Lower leg skin (tissue), 4 donors: ENCODE data around the gene TMEM169. TPM values are rescaled to one million over a fixed set of nuclear protein-coding genes. Genes with fewer than 3 reads are reported as not detected.

ENCODE experiments used
- DNase-seq, 2 donors: peaks; one replicate each; pipeline ENCODE4 v3.0.0-alpha.2; 2019; ENCODE audit warnings: low spot score in 2 of 2
- H3K4me3 ChIP-seq: fragments of 200-600 bp; sonication (generic); 2 replicates; pipeline ENCODE4 v1.5.1; 2017; ENCODE audit warnings: mild to moderate bottlenecking, low read depth; ENCODE audit not compliant: poor library complexity, severe bottlenecking
- POLR2A ChIP-seq, 2 donors: fragments of 450-650 bp; IDR thresholded peaks; one replicate each; pipeline ENCODE4 v1.6.1; 2016 to 2017; ENCODE audit warnings: antibody characterized with exemption in 2 of 2, mild to moderate bottlenecking in 1 of 2, moderate library complexity in 1 of 2
- WGBS, 2 donors: methylation state at CpG; one replicate each; pipeline ENCODE4 v1.1.5; 2018; 5-methylcytosine and 5-hydroxymethylcytosine counted together
- intact Hi-C: fragments of 100-400 bp; cut with DNase I; formaldehyde crosslinking; loops from one replicate; pipeline ENCODE4 v1.15.0; 2023; ENCODE audit warnings: low total_unique reads
- total RNA-seq, 4 donors: library from RNA; depleted of rRNA; stranded (reverse); fragments of >200 nt; gene quantifications; one replicate each; pipeline ENCODE4 v1.1.0, GENCODE V29; 2016
- TF ChIP-seq, protein P1 (sequence below), 3 donors: fragments of 450-650 bp; IDR thresholded peaks; one replicate each; pipeline ENCODE4 v1.5.1; 2016; ENCODE audit warnings: antibody characterized with exemption in 3 of 3, mild to moderate bottlenecking in 3 of 3, moderate library complexity in 2 of 3

TMEM169 gene
- total RNA-seq, 4 donors from 2014 or later: 0.04 to 0.88 (median 0.36) TPM

DNA sequence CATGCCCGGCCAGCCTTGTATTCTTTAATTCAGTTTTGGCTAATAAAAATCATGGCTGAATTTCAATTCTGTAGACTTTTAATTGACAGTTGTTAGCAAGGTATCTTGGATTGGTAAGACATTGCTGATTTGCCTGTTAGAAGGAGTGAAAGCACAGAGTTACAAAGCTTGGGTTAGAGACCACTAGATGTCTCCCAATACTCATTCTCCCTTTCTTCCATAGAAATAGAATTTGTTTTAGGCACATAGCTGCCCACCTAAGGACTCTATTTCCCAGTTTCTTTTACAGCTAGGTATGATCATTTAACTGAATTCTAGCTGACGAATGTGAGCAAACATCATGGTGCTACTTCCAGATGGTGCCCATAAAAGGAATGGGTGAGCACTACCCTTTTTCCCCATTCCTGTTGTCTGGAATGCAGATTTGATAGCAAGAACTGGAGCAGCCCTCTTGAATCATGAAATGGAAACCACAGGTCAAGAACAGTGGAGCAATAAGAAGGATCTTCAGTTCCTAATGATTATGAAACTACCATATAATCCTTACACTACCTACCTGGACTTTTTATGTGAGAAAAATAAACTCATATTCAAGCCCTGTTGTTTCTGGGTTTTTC lies 17.6 kb upstream of the TMEM169 start:
- 93% methylated on average over 2 of the region's 2 CpGs for WGBS, 2 donors
- intact Hi-C loops: no loop called here
- no peak for DNase-seq
- no peak overlapping the region for H3K4me3 ChIP-seq
- TF ChIP-seq, protein P1, sequence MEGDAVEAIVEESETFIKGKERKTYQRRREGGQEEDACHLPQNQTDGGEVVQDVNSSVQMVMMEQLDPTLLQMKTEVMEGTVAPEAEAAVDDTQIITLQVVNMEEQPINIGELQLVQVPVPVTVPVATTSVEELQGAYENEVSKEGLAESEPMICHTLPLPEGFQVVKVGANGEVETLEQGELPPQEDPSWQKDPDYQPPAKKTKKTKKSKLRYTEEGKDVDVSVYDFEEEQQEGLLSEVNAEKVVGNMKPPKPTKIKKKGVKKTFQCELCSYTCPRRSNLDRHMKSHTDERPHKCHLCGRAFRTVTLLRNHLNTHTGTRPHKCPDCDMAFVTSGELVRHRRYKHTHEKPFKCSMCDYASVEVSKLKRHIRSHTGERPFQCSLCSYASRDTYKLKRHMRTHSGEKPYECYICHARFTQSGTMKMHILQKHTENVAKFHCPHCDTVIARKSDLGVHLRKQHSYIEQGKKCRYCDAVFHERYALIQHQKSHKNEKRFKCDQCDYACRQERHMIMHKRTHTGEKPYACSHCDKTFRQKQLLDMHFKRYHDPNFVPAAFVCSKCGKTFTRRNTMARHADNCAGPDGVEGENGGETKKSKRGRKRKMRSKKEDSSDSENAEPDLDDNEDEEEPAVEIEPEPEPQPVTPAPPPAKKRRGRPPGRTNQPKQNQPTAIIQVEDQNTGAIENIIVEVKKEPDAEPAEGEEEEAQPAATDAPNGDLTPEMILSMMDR (IDR thresholded peaks at IDR 0.05): no peak

DNA sequence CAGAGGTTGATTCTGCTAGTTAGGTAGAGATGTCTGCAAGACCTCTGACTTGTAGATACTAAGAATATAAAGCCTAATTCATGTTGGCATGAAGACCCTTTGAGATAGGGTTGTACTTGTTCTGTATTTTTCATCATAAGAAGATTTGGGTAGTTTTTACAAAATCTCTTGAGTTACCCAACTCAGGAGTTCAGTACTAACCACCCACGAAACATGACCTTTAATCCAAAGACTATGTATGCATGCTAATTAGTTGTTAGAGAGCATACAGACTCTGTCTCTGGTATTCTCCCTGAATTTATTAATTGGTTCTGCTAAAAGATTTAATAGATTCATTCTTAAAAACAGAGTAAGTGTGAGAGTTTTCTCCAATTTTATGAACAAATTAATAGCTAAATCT lies 17.1 kb upstream of the TMEM169 start:
- TF ChIP-seq, protein P1 (IDR thresholded peaks at IDR 0.05): no peak
- TF ChIP-seq POLR2A (IDR thresholded peaks at IDR 0.05): no peak
- intact Hi-C loops: no loop called here
- no peak overlapping the region for H3K4me3 ChIP-seq
- 90 to 93% methylated on average over 1 of the region's 1 CpG for whole genome bisulfite sequencing, 2 donors
- DNase-seq: no peak

DNA sequence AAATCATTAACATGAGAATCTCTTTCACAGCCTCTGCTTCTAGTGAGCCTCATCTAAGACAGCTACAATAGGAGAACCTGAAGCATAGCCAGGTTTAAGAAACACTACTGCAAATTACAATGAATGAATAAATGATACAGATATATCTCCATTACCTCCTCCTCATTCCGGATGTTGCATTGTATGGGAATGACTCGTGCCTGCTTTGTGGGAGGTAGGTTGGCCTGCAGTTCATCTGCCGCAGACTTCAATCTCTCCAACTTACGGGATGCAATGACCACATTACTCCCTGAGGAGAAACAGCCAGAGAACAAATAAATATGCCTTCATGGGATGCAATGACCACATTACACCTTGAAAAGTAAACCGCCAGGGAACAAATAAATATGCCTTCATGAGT lies 15.5 kb upstream of the TMEM169 start:
- intact Hi-C loops: no loop called here
- no peak overlapping the region for H3K4me3 ChIP-seq
- 87 to 90% methylated on average over 5 of the region's 5 CpGs for WGBS, 2 donors
- no peak for TF ChIP-seq POLR2A (IDR thresholded peaks at IDR 0.05)
- TF ChIP-seq, protein P1 (IDR thresholded peaks at IDR 0.05): no peak
- no peak for DNase-seq

DNA sequence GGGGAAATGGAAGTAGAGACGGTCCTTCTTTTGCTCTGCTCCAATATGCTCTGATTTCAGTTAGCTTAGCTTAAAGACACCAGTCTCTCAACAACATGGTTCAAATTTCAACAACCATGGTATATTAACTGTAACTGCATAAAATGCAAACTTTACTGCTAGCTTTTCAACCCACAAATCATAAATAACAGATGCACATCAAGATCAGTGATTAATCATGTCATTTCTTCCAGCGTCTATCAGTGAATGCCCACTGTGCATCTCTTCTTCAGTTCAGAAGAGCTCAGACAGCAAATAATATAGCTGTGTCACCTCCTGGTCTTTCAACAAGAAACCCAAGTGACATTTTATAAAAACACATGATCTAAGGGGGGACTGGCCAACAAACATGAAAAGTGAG lies 12.7 kb upstream of the TMEM169 start:
- 89 to 91% methylated on average over 2 of the region's 2 CpGs for WGBS, 2 donors
- intact Hi-C loops: no loop called here
- TF ChIP-seq, protein P1 (IDR thresholded peaks at IDR 0.05): no peak
- TF ChIP-seq POLR2A (IDR thresholded peaks at IDR 0.05): no peak
- DNase-seq: no peak
- no peak overlapping the region for H3K4me3 ChIP-seq

GRCh38 chr2:216070195-216070594 lies 11.5 kb upstream of the TMEM169 start:
- intact Hi-C loops: no loop called here
- no peak overlapping the region for H3K4me3 ChIP-seq
- DNase-seq: no peak
- WGBS, 2 donors: 91 to 93% methylated on average over 6 of the region's 6 CpGs
- no peak for TF ChIP-seq POLR2A (IDR thresholded peaks at IDR 0.05)
- TF ChIP-seq, protein P1 (IDR thresholded peaks at IDR 0.05): no peak
